ENCODE measurements around the gene SHC1.

SHC1 gene

DNA sequence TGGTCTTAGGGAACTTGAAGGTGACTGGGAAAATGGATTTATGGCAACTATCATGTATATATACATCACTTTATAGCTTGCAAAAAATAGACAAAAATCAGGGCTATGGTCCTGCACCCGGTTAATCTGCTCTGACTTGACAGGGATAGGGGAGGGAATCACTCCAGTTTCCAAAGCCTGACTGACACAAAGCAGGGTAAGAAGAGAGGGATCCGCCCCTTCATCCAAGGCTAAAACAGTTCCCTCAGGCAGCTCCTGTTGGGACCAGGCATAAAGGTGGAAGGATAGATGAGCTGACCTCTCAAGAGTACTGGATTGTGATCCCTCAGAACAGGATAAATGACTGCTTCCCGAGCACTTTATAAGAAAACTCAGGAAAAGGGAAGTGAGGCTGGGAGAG is 16.0 kb downstream of the SHC1 start:
- DNase-seq, result no peak

DNA sequence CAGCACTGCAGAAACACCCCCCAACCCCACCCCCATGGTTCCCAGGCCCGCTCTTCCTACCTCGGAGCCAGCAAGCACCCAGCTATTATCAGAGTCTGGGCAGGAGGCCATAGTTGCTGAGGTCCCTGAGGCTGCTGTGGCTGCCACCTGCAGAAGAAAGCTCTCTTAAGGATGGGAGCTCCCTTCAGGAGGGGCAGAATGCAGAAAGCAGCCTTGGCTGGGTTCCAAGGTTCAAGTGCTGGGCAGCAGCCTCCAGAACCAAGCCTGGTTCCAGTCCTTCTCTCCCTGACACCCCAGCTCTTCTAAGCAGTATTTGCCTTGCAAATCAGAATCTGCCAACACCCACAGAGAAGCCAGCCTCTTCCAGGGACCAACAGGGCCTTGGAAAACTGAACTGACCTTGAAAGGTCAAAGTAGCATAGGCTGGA is 16.9 kb downstream of the SHC1 start:
- no peak for DNase-seq

GRCh38 chr1:154952664-154953063 is 17.9 kb downstream of the SHC1 start:
- DNase-seq, result no peak

GRCh38 chr1:154951901-154952657 is 18.5 kb downstream of the SHC1 start:
- no peak for DNase-seq

- no peak for DNase-seq
Measured at GRCh38 chr1:154948079-154948478, 22.5 kb downstream of the SHC1 start.

GRCh38 chr1:154945962-154946850 is 24.3 kb downstream of the SHC1 start:
- no peak for DNase-seq

- DNase-seq, result no peak
Measured at GRCh38 chr1:154945160-154945961, 25.2 kb downstream of the SHC1 start.

DNA sequence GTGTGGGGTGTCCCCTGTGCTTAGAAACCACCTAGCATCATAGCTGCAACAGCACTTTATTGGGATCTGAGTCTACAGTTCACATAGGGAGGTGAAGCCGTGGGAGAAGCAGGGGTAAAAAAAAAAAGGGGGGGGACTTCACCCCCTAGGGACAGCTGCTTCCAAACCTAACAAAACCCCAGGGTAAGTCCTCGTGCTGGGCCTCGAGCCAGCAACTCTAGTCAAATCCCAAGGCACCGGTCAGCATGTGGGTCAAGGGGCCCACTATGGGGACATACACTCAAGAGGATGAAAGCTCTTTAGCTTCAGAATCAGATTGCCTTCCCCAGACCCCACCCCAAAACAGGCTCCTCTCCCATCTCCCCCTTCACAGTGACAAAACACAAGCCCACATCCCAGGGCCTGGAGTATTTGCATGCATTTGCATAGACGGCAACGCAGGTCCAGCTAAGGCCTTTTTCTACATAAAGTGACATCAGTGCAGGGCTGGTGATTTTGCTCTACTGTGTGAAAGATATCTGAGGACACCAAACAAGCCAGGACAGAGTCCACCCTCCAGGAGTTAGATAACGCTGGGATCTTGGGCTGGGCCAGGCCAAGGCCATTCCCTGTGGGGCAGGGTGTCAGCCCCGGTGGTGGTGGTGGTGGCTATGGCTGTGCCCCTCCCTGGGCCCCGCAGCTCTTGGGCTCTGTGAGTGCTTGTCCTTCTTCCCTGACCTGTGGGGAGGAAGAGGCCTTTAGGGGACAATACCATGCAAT is 26.0 kb downstream of the SHC1 start:
- DNase-seq, result no peak

DNA sequence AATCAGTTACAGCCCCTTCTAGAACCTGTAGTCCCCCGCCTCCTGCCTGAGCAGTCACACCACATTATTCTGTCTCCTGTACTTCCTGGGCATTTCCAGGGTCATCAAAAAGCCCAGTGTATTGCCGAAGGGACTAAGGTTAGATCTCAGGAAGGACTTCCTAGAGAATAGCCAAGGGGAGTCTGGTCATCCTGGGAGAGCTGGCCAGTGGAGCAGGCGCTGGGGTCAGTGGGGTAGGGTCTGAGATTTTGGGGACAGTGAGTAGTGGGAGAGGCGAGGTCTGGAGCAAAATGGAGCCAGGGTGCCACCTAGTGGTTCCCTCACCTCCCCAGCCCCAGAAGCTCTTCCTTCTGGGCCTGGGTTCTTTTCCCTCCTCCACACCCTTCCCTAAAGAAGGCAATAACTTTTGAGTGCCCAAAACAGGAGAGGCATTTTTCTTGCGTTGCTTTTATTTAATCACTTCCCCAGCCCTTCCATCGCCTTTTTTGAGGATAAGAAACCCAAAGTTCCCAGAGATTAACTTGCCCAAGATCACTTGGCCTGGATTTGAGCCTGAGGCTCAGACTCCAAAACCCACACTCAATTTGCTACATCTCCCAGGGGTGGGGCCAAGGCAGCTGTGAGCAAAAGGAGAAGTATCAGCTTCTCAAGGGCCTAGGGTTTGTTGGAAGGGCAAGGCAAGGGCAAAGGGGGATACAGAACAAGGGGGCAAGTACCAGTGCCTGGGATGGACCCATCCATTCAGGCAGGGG is 26.7 kb downstream of the SHC1 start:
- peak; percentile 47 to 64 for DNase-seq

DNA sequence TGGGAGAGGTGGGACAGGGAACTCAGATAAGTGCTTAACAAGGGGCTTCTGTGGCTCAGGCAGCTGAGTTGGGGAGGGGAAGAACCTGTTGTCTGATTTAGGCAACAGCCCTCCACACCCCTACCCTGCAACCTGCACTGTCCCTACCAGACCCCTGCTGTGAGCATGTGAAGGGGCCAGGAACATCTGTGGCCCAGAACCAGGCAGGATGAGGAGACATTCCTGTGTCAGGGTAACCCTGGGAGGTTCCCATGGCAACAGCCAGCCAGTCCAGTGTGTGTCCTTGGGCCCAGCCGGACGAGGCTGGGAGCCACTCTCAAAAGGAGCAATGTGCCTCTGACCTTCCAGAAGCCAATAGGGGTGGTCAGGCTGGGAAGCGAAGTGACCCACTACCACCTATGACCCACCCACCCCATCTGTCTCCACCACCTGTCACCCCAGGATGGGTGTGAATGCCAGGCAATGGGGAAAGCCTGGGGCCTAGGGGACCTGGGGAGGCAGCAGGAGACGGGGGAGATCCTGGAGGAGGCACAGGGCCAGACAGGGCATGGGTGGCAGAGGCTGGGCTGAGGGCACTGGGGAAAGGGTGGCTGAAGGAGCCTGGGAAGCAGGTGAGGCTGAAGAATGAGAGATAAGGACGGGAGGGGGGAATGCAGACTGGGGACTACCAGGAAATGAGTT is 29.1 kb downstream of the SHC1 start:
- DNase-seq, result no peak

- no peak for DNase-seq
Measured at GRCh38 chr1:154940651-154941194, 29.8 kb downstream of the SHC1 start.

DNA sequence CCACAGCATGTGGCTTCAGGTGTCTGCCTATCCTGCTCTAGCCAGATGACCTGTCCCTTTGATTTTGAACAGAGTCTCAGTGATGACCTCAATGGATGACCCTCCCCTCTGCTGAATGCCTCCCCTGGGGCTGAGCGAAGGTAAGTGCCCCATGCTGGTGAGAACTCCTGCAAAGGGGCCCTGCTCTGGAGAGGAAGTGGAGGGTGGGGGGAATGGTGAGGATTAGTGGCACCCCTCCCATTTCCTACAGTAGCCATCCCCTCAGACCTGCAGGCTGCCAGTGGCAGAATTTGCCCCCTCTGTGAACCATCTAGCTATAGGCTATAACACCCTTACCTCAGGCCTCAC is 30.4 kb downstream of the SHC1 start:
- DNase-seq, result no peak

DNA sequence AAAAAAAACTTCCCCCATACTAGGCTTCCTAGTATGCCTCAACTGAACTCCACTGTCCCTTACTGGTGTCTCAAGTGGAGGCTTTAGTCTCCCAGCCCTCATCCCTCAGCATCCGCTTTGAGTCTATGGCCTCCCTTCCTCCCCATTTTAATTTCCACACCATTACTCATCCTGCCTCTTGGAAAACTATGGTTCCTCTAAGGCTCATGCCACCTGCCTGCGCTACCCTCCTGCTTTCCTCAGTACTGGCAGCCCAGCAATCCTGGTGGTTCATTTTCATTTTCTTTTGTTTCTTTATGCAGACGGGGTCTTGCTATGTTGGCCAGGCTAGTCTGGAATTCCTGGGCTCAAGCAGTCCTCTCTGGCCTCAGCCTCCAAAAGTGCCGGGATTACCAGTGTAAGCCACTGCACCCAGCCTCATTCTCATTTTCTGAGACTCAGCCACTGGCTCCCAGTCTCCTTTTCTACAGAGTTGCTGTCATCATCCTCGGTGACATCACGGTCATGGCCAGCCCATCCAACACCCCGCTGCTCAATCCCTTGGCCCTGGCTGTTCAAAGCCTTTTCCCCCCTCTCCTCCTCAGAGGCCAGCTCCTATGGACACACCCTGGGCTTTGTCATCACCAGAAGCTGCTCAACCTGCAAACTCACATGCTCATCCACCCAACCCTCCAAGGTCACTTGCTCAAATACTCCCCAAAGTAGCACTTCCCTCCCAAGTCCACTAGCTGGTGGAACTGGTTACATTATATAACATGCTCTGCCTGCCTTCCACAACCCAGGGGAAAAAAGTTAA is 31.7 kb downstream of the SHC1 start:
- no peak for DNase-seq

GRCh38 chr1:154937988-154938386 is 32.6 kb downstream of the SHC1 start:
- no peak for DNase-seq

DNA sequence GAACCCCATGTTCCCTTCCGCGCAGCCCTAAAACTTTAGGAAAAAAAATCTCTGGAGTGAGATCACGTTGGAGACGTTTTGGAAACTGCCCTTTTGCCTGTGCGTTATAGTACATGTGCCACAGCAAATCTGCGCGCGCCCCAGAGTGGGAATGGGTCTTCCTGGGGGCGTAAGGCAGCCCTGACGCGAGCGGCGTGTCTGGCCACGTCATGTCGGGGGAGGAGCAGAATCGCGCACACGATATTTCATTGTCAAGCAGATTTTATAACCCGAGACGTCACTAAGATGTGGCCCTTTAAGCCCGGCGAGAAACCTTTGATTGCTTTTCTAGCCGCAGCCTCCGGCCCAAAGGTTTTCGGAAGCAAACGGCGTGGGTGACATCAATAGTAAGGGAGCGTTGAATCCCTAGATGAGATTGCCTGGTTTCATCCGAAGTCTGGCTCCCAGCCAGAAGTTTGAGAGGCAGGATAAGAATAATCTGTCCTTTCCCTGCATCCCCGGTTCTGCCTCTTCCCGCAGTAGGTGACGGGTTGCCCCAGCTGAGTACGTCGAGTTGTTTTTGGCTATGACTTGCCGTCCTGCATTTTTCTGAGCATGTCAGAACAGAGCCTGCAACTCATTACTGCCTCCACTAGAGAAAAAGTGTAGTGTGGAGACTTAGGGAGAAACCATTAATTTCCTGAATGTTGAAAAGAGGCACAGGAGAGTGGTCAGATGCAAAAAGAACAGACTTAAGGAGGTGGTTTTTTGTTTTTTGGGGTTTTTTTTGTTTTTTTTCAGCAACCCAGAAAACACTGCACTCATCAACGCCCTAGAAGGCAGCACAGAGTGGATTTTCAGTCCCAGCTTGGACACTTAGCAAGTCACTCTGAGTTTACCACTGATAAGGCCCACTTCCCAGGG is 33.2 kb downstream of the SHC1 start:
- peak; percentile 91 to 94 for DNase-seq

- DNase-seq, result peak; percentile 96 to 97
Measured at GRCh38 chr1:154936555-154937084, 33.9 kb downstream of the SHC1 start, which contains the start of gene PMVK. PMVK (minus strand) TSS chr1:154936719; CDS start chr1:154936685, 34 bp downstream.

GRCh38 chr1:154935749-154936554 is 34.6 kb downstream of the SHC1 start:
- DNase-seq, result no peak
